HFF-Myc (cell line): ENCODE data around the gene GOLGB1.

Experiments used
- DNase-seq: peaks from one replicate; pipeline ENCODE4 v3.0.0-alpha.2; 2011; ENCODE audit warnings: low read depth; ENCODE audit errors: extremely low read depth
- H3K4me3 ChIP-seq: replicated peaks from 2 replicates; pipeline ENCODE4 v1.5.1; 2011; ENCODE audit warnings: low read depth, mild to moderate bottlenecking, control low read depth, low read length
- CTCF ChIP-seq: IDR thresholded peaks from 2 replicates; pipeline ENCODE4 v1.5.1; 2012; ENCODE audit warnings: mild to moderate bottlenecking, low read depth, low read length, control low read depth; ENCODE audit errors: missing control alignments

Gene GOLGB1

GRCh38 chr3:121624147-121624899, 125.2 kb downstream of the GOLGB1 start:
- no peak for TF ChIP-seq CTCF
- DNase-seq, result no peak
- no peak overlapping the region for H3K4me3 ChIP-seq

GRCh38 chr3:121621491-121621890, 128.1 kb downstream of the GOLGB1 start:
- no peak overlapping the region for H3K4me3 ChIP-seq
- DNase-seq, result no peak
- TF ChIP-seq CTCF, result no peak

GRCh38 chr3:121619691-121620090, 129.8 kb downstream of the GOLGB1 start:
- TF ChIP-seq CTCF, result no peak
- no peak overlapping the region for H3K4me3 ChIP-seq
- peak; percentile 2 for DNase-seq
